HCT116 (cell line): ENCODE data around the gene MORF4L1. TPM values are rescaled to one million over a fixed set of nuclear protein-coding genes. Genes with fewer than 3 reads are reported as not detected.

ENCODE experiments used
- ATAC-seq: fragments of 200-7000 bp; cut with Tn5 transposase; 2 replicates; pipeline ENCODE4 v1.9.1; 2020; ENCODE audit warnings: mild to moderate bottlenecking, moderate library complexity
- BruUV-seq: library from RNA; stranded (reverse); fragments of 400-500 nt; replicated peaks from 2 replicates; lab custom pipeline; 2021; lab: Mats Ljungman, UMichigan
- CTCF ChIA-PET: fragments of 300-600 bp; sonication (Branson Sonifier 250); formaldehyde crosslinking; loops from one replicate; lab custom pipeline; 2021; ENCODE audit warnings: antibody characterized with exemption; lab: Charles Lee
- POLR2A ChIA-PET: fragments of 300-600, 350-600 bp; sonication (Branson Sonifier 250); formaldehyde crosslinking; loops from one replicate; lab custom pipeline; 2021; ENCODE audit warnings: antibody characterized with exemption; lab: Charles Lee
- RAD21 ChIA-PET, 2 experiments: fragments of 300-600 bp; sonication (Branson Sonifier 250); formaldehyde crosslinking; loops; one replicate each; lab custom pipeline; 2023; ENCODE audit warnings: low total read pairs in 2 of 2; ENCODE audit not compliant: uncharacterized antibody in 2 of 2, unreplicated experiment in 2 of 2, low non-redundant PET in 1 of 2; lab: Charles Lee
- DNase-seq: peaks from one replicate; pipeline ENCODE4 v3.0.0-alpha.2; 2010; ENCODE audit warnings: low read depth, low spot score
- H2AFZ ChIP-seq: fragments of 200-600 bp; shearing (Covaris generic), sonication (generic); 2 replicates; pipeline ENCODE4 v1.6.1; 2017; ENCODE audit warnings: low read depth, mixed run types, mixed read lengths, antibody characterized with exemption, low read length; ENCODE audit not compliant: poor library complexity, severe bottlenecking
- H3K27ac ChIP-seq: 2 replicates; pipeline ENCODE4 v1.5.1; 2012; ENCODE audit warnings: low read depth, low read length
- H3K27me3 ChIP-seq: fragments of 200-600 bp; sonication (generic); 2 replicates; pipeline ENCODE4 v1.6.1; 2016; ENCODE audit warnings: mixed run types, low read length, mixed read lengths; ENCODE audit not compliant: insufficient read depth
- H3K36me3 ChIP-seq, 2 experiments: fragments of 200-500 bp in 1 of 2; fragments of 200-600 bp in 1 of 2; sonication (Bioruptor generic) in 1 of 2; sonication (generic) in 1 of 2; 2 replicates each; pipeline versions ENCODE4 v1.5.1 to v1.6.1; 2014 to 2016; ENCODE audit warnings: low read length in 2 of 2, inconsistent platforms in 1 of 2, mixed read lengths in 1 of 2, mixed run types in 1 of 2; ENCODE audit not compliant: insufficient read depth in 2 of 2, control insufficient read depth in 1 of 2
- H3K4me1 ChIP-seq, 2 experiments: fragments of 200-600 bp in 1 of 2; sonication (generic) in 1 of 2; 2 replicates each; pipeline versions ENCODE4 v1.5.1 to v1.6.1; 2012 to 2017; ENCODE audit warnings: low read length in 2 of 2, inconsistent platforms in 1 of 2, mild to moderate bottlenecking in 1 of 2, mixed read lengths in 1 of 2, mixed run types in 1 of 2, moderate library complexity in 1 of 2; ENCODE audit not compliant: insufficient read depth in 2 of 2, control insufficient read depth in 1 of 2
- H3K4me2 ChIP-seq: fragments of 200-600 bp; sonication (generic); 2 replicates; pipeline ENCODE4 v1.6.1; 2017; ENCODE audit warnings: mixed run types, low read length, mixed read lengths
- H3K4me3 ChIP-seq, 2 experiments: fragments of 200-600 bp in 1 of 2; sonication (generic) in 1 of 2; replicated peaks in 1 of 2; 2 replicates each; pipeline ENCODE4 v1.5.1; 2011 to 2016; ENCODE audit warnings: low read length in 2 of 2, control low read depth in 1 of 2, low read depth in 1 of 2, mild to moderate bottlenecking in 1 of 2, mixed read lengths in 1 of 2, mixed run types in 1 of 2
- H3K79me2 ChIP-seq: fragments of 200-600 bp; sonication (generic); 2 replicates; pipeline ENCODE4 v1.6.1; 2017; ENCODE audit warnings: mild to moderate bottlenecking, mixed run types, low read length, moderate library complexity, mixed read lengths; ENCODE audit not compliant: insufficient read depth
- H3K9ac ChIP-seq: fragments of 200-600 bp; sonication (generic); 2 replicates; pipeline ENCODE4 v1.6.1; 2016; ENCODE audit warnings: low read length, mixed read lengths
- H3K9me2 ChIP-seq: fragments of 200-600 bp; sonication (generic), shearing (Covaris generic); 2 replicates; pipeline ENCODE4 v1.6.1; 2017; ENCODE audit warnings: mixed run types, mild to moderate bottlenecking, moderate library complexity; ENCODE audit not compliant: insufficient read depth
- H3K9me3 ChIP-seq, 2 experiments: fragments of 200-500 bp in 1 of 2; fragments of 200-600 bp in 1 of 2; sonication (Bioruptor generic) in 1 of 2; sonication (generic) in 1 of 2; 2 replicates each; pipeline ENCODE4 v1.6.1; 2014 to 2017; ENCODE audit warnings: low read length in 2 of 2, mixed read lengths in 2 of 2, inconsistent platforms in 1 of 2, low read depth in 1 of 2, mild to moderate bottlenecking in 1 of 2, mixed run types in 1 of 2, moderate library complexity in 1 of 2; ENCODE audit not compliant: control insufficient read depth in 1 of 2, insufficient read depth in 1 of 2
- H4K20me1 ChIP-seq: fragments of 200-600 bp; sonication (generic), shearing (Covaris generic); 2 replicates; pipeline ENCODE4 v1.6.1; 2017; ENCODE audit warnings: mixed run types, mild to moderate bottlenecking, moderate library complexity; ENCODE audit not compliant: insufficient read depth
- CEBPB ChIP-seq: IDR thresholded peaks from 2 replicates; pipeline ENCODE4 v1.6.1; 2012; ENCODE audit warnings: low read depth
- ELF1 ChIP-seq: IDR thresholded peaks from 2 replicates; pipeline ENCODE4 v1.6.1; 2012; ENCODE audit warnings: low read depth, borderline replicate concordance
- EZH2 ChIP-seq: fragments of 200-600 bp; sonication (generic); IDR thresholded peaks from 2 replicates; pipeline ENCODE4 v1.6.1; 2017; ENCODE audit warnings: antibody characterized with exemption, mixed run types
- EZH2phosphoT487 ChIP-seq: fragments of 200-600 bp; IDR thresholded peaks from 2 replicates; pipeline ENCODE4 v1.6.1; 2018; ENCODE audit warnings: antibody characterized with exemption, borderline replicate concordance
- MAX ChIP-seq: IDR thresholded peaks from 2 replicates; pipeline ENCODE4 v1.6.1; 2012
- ZNF274 ChIP-seq: fragments of 200-500 bp; sonication (Bioruptor generic); IDR thresholded peaks from 2 replicates; pipeline ENCODE4 v1.6.1; 2014; ENCODE audit warnings: mild to moderate bottlenecking, low read depth, low read length, inconsistent platforms
- intact Hi-C: fragments of 100-400 bp; cut with micrococcal nuclease; formaldehyde crosslinking; loops from 2 replicates; pipeline ENCODE4 v1.10.0; 2022
- total RNA-seq: library from RNA; stranded (reverse); gene quantifications from one replicate; pipeline ENCODE4 v1.2.1, GENCODE V29; 2021; ENCODE audit not compliant: unreplicated experiment

The MORF4L1 gene
- total RNA-seq, 1 experiment from 2014 or later: 273 TPM

- no peak for TF ChIP-seq ZNF274
- TF ChIP-seq MAX: no peak
Measured at GRCh38 chr15:78830514-78831228, 42.0 kb upstream of the MORF4L1 start (continued).

GRCh38 chr15:78831229-78832207, 41.2 kb upstream of the MORF4L1 start:
- no peaks in the 10 kb centered on the region for H4K20me1 ChIP-seq
- H3K9me2 ChIP-seq: no peaks in the 10 kb centered on the region
- ATAC-seq (no peak), DNase-seq (no peak)
- H3K9ac ChIP-seq: no peak overlapping the region
- no peak overlapping the region for H3K27ac ChIP-seq
- H3K9me3 ChIP-seq: no peaks in the 10 kb centered on the region
- H2AFZ ChIP-seq: no peak overlapping the region
- H3K27me3 ChIP-seq: peaks cover 4% of the 10 kb centered on the region; the same call in 1 of the 2 replicates
- no peak overlapping the region for H3K4me2 ChIP-seq
- no peaks in the 10 kb centered on the region for H3K4me1 ChIP-seq
- no peaks in the 10 kb centered on the region for H3K79me2 ChIP-seq
- RAD21 ChIA-PET: no interaction called here
- intact Hi-C loops: no loop called here
- no peak for TF ChIP-seq ZNF274
- TF ChIP-seq ELF1: no peak
- TF ChIP-seq, all 23 proteins: peak for 0
- BruUV-seq: no TSS peak
- no peak overlapping the region for H3K4me3 ChIP-seq
- CTCF ChIA-PET: no interaction called here
- no peaks in the 10 kb centered on the region for H3K36me3 ChIP-seq
- POLR2A ChIA-PET: no interaction called here

GRCh38 chr15:78836333-78836732, 36.4 kb upstream of the MORF4L1 start:
- intact Hi-C loops: no loop called here
- RAD21 ChIA-PET: no interaction called here

More at GRCh38 chr15:78836333-78836732, 36.4 kb upstream of the MORF4L1 start:
- no peaks in the 10 kb centered on the region for H3K79me2 ChIP-seq
- no peaks in the 10 kb centered on the region for H3K9me2 ChIP-seq
- H3K9me3 ChIP-seq: no peaks in the 10 kb centered on the region
- DNase-seq (no peak), ATAC-seq (no peak)
- H3K4me3 ChIP-seq: no peak overlapping the region
- no peak overlapping the region for H2AFZ ChIP-seq
- H3K27ac ChIP-seq: no peak overlapping the region
- peaks cover 4% of the 10 kb centered on the region; the same call in 1 of the 2 replicates for H3K27me3 ChIP-seq
- no peaks in the 10 kb centered on the region for H3K4me1 ChIP-seq
- H3K4me2 ChIP-seq: no peak overlapping the region
- no TSS peak for BruUV-seq
- H3K36me3 ChIP-seq: no peaks in the 10 kb centered on the region
- TF ChIP-seq EZH2 (no peak), CEBPB (no peak), EZH2phosphoT487 (no peak)
- H3K9ac ChIP-seq: no peak overlapping the region
- ChIA-PET CTCF (no interaction called here), POLR2A (no interaction called here)
- no peaks in the 10 kb centered on the region for H4K20me1 ChIP-seq
